ENCODE data around the gene PPP1CA.

The PPP1CA gene

GRCh38 chr11:67379061-67380058 is 22.3 kb downstream of the PPP1CA start:
- DNase-seq: no peak

GRCh38 chr11:67378544-67378943 is 23.1 kb downstream of the PPP1CA start:
- no peak for DNase-seq

- no peak for DNase-seq
Observed at GRCh38 chr11:67376873-67377808, 24.5 kb downstream of the PPP1CA start.

- DNase-seq: no peak
Observed at GRCh38 chr11:67376063-67376820, 25.4 kb downstream of the PPP1CA start.

- no peak for DNase-seq
Observed at GRCh38 chr11:67375320-67376055, 26.2 kb downstream of the PPP1CA start.

GRCh38 chr11:67374571-67375281 is 26.9 kb downstream of the PPP1CA start:
- DNase-seq: no peak

- no peak for DNase-seq
Observed at GRCh38 chr11:67373648-67374570, 27.7 kb downstream of the PPP1CA start.

- DNase-seq: no peak
Observed at GRCh38 chr11:67372993-67373647, 28.5 kb downstream of the PPP1CA start, which contains the start of gene CLCF1. CLCF1 (minus strand) TSS chr11:67373598; CDS start chr11:67373539, 59 bp downstream.

GRCh38 chr11:67372321-67372992 is 29.2 kb downstream of the PPP1CA start:
- no peak for DNase-seq

- DNase-seq: no peak
Observed at GRCh38 chr11:67371911-67372320, 29.7 kb downstream of the PPP1CA start.

- DNase-seq: no peak
Observed at GRCh38 chr11:67371189-67371910, 30.3 kb downstream of the PPP1CA start.

GRCh38 chr11:67370351-67371076 is 31.1 kb downstream of the PPP1CA start:
- DNase-seq: no peak

- no peak for DNase-seq
Observed at GRCh38 chr11:67369801-67370284, 31.8 kb downstream of the PPP1CA start.

- DNase-seq: no peak
Observed at GRCh38 chr11:67369275-67369674, 32.4 kb downstream of the PPP1CA start.

- no peak for DNase-seq
Observed at GRCh38 chr11:67368621-67369020, 33.0 kb downstream of the PPP1CA start.

- DNase-seq: no peak
Observed at GRCh38 chr11:67367761-67368227, 33.9 kb downstream of the PPP1CA start.
